A673 (cell line): Measurements from ENCODE around the gene NDUFV2.

Source experiments
- EZH2 ChIP-seq: fragments of 200-600 bp; sonication (generic); IDR thresholded peaks from 2 replicates; pipeline ENCODE4 v1.6.1; 2017; ENCODE audit warnings: borderline replicate concordance, low read depth, mild to moderate bottlenecking, mixed read lengths, antibody characterized with exemption, low read length; ENCODE audit not compliant: poor library complexity, severe bottlenecking
- TF ChIP-seq, protein P1 (sequence below): fragments of 300-800, 200-600 bp; sonication (generic); conservative IDR thresholded peaks from 2 replicates; pipeline ENCODE4 v1.5.1; 2017; ENCODE audit warnings: low read depth, mild to moderate bottlenecking, antibody characterized with exemption, low read length, moderate library complexity, mixed read lengths

DNA sequence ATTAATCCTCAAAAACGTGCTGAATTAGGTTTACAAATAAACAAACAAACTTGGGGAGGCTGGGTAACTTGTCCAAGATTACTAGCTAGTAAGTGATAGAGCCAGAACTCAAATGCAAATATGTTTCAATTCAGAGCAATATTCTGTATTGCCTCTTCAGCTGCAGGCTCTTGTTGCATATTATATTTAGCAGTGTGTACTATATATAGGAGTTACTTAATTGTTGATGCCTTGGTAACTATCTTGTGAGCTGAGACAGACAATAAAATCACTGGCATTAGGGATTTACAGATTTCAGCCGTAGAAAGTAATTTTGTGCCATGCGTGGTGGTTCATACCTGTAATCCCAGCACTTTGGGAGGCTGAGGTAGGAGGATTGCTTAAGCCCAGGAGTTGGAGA lies 23.8 kb downstream of the NDUFV2 start:
- TF ChIP-seq, protein P1, sequence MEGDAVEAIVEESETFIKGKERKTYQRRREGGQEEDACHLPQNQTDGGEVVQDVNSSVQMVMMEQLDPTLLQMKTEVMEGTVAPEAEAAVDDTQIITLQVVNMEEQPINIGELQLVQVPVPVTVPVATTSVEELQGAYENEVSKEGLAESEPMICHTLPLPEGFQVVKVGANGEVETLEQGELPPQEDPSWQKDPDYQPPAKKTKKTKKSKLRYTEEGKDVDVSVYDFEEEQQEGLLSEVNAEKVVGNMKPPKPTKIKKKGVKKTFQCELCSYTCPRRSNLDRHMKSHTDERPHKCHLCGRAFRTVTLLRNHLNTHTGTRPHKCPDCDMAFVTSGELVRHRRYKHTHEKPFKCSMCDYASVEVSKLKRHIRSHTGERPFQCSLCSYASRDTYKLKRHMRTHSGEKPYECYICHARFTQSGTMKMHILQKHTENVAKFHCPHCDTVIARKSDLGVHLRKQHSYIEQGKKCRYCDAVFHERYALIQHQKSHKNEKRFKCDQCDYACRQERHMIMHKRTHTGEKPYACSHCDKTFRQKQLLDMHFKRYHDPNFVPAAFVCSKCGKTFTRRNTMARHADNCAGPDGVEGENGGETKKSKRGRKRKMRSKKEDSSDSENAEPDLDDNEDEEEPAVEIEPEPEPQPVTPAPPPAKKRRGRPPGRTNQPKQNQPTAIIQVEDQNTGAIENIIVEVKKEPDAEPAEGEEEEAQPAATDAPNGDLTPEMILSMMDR, result no peak
- TF ChIP-seq EZH2, result no peak
